Ascending aorta (tissue), 2 donors: Measurements from ENCODE around the gene TTC7B. TPM values are rescaled to one million over a fixed set of nuclear protein-coding genes. Genes with fewer than 3 reads are reported as not detected.

Source experiments
- DNase-seq, 2 donors: peaks; one replicate each; pipeline ENCODE4 v3.0.0-alpha.2; 2019; ENCODE audit warnings: low spot score in 2 of 2
- H3K27ac ChIP-seq, 2 donors: fragments of 200-600 bp; sonication (generic); one replicate each; pipeline ENCODE4 v1.5.1; 2016 to 2017; ENCODE audit warnings: mild to moderate bottlenecking in 1 of 2
- H3K27me3 ChIP-seq: fragments of 200-600 bp; sonication (generic); one replicate; pipeline ENCODE4 v1.5.1; 2017
- H3K36me3 ChIP-seq, 2 donors: fragments of 200-600 bp; sonication (generic); one replicate each; pipeline ENCODE4 v1.5.1; 2016
- H3K4me1 ChIP-seq, 2 donors: fragments of 200-600 bp; sonication (generic); one replicate each; pipeline ENCODE4 v1.5.1; 2016 to 2017; ENCODE audit warnings: mild to moderate bottlenecking in 1 of 2
- H3K4me3 ChIP-seq, 2 donors: fragments of 200-600 bp; sonication (generic); one replicate each; pipeline ENCODE4 v1.5.1; 2016 to 2017; ENCODE audit warnings: mild to moderate bottlenecking in 1 of 2
- H3K9me3 ChIP-seq, 2 donors: fragments of 200-600 bp; sonication (generic); one replicate each; pipeline ENCODE4 v1.5.1; 2016
- CTCF ChIP-seq, 3 experiments: fragments of 200-600 bp in 2 of 3; fragments of 450-650 bp in 1 of 3; sonication (generic) in 2 of 3; IDR thresholded peaks; one replicate each; pipeline ENCODE4 v1.5.1; 2016 to 2019; ENCODE audit warnings: antibody characterized with exemption in 3 of 3, mild to moderate bottlenecking in 1 of 3, moderate library complexity in 1 of 3
- intact Hi-C: fragments of 100-400 bp; cut with DNase I; formaldehyde crosslinking; loops from one replicate; pipeline ENCODE4 v1.15.1; 2023
- total RNA-seq: library from RNA; depleted of rRNA; stranded (reverse); fragments of >200 nt; gene quantifications from one replicate; pipeline ENCODE4 v1.1.0, GENCODE V29; 2016

The TTC7B gene
- total RNA-seq, 1 donor from 2014 or later, result 18.5 TPM

- H3K4me1 ChIP-seq, result peaks cover 0 to 6% of the 10 kb centered on the region in 2 donors
- no peak overlapping the region for H3K27ac ChIP-seq
- no peaks in the 10 kb centered on the region for H3K27me3 ChIP-seq
- DNase-seq, result no peak
- intact Hi-C loops, result no loop called here
- no peak for TF ChIP-seq CTCF (IDR thresholded peaks at IDR 0.05)
- H3K36me3 ChIP-seq, result no peaks in the 10 kb centered on the region
- no peak overlapping the region for H3K4me3 ChIP-seq
- H3K9me3 ChIP-seq, result no peaks in the 10 kb centered on the region
These were observed 214.0 kb downstream of the TTC7B start for GRCh38 chr14:90602088-90602687.

- Histone ChIP-seq H3K36me3 (no peaks in the 10 kb centered on the region), H3K4me3 (no peak overlapping the region), H3K27ac (no peak overlapping the region), H3K27me3 (no peaks in the 10 kb centered on the region), H3K4me1 (peaks cover 0 to 6% of the 10 kb centered on the region in 2 donors), H3K9me3 (no peaks in the 10 kb centered on the region)
- no peak for TF ChIP-seq CTCF (IDR thresholded peaks at IDR 0.05)
- intact Hi-C loops, result no loop called here
- no peak for DNase-seq
These were observed 214.7 kb downstream of the TTC7B start for GRCh38 chr14:90601563-90601962.

- no peak for TF ChIP-seq CTCF (IDR thresholded peaks at IDR 0.05)
These were observed 215.6 kb downstream of the TTC7B start for GRCh38 chr14:90600619-90601018.

GRCh38 chr14:90599748-90600507, 216.3 kb downstream of the TTC7B start:
- Histone ChIP-seq H3K9me3 (no peaks in the 10 kb centered on the region), H3K36me3 (no peaks in the 10 kb centered on the region), H3K27ac (no peak overlapping the region), H3K4me1 (peaks cover 0 to 6% of the 10 kb centered on the region in 2 donors), H3K27me3 (no peaks in the 10 kb centered on the region), H3K4me3 (no peak overlapping the region)
- intact Hi-C loops, result loop anchor here (2.0 to 5.0 kb wide), 2 partner anchors 201 to 298 kb away; no protein-coding TSS in a partner anchor
- no peak for DNase-seq
- TF ChIP-seq CTCF (IDR thresholded peaks at IDR 0.05), result peak; percentile 6 to 49 (median 34)

More at GRCh38 chr14:90600619-90601018, 215.6 kb downstream of the TTC7B start:
- intact Hi-C loops, result no loop called here
- H3K4me1 ChIP-seq, result peaks cover 0 to 6% of the 10 kb centered on the region in 2 donors
- no peak for DNase-seq
- H3K27me3 ChIP-seq, result no peaks in the 10 kb centered on the region
- no peaks in the 10 kb centered on the region for H3K9me3 ChIP-seq
- no peaks in the 10 kb centered on the region for H3K36me3 ChIP-seq
- no peak overlapping the region for H3K4me3 ChIP-seq
- H3K27ac ChIP-seq, result no peak overlapping the region

- H3K27ac ChIP-seq, result no peak overlapping the region
- DNase-seq, result no peak
These were observed 216.9 kb downstream of the TTC7B start for GRCh38 chr14:90599339-90599738.

More at GRCh38 chr14:90599339-90599738, 216.9 kb downstream of the TTC7B start:
- Histone ChIP-seq H3K36me3 (no peaks in the 10 kb centered on the region), H3K4me1 (peaks cover 0 to 6% of the 10 kb centered on the region in 2 donors), H3K27me3 (no peaks in the 10 kb centered on the region), H3K9me3 (no peaks in the 10 kb centered on the region), H3K4me3 (no peak overlapping the region)
- intact Hi-C loops, result loop anchor here (2.0 to 5.0 kb wide), 2 partner anchors 201 to 297 kb away; no protein-coding TSS in a partner anchor
- no peak for TF ChIP-seq CTCF (IDR thresholded peaks at IDR 0.05)
